Islet of Langerhans (tissue), 1 donor: ENCODE results near the gene PSMG2.

ENCODE experiments used
- FAIRE-seq: peaks from one replicate; lab custom pipeline; 2011; peaks lifted over from hg19 to GRCh38; lab: Jason Lieb, UNC

The PSMG2 gene

GRCh38 chr18:12766986-12767433 is 64.2 kb downstream of the PSMG2 start:
- FAIRE-seq, result no peak

- FAIRE-seq, result no peak
Observed at GRCh38 chr18:12767580-12768155, 64.8 kb downstream of the PSMG2 start.

GRCh38 chr18:12768625-12769024 is 65.8 kb downstream of the PSMG2 start:
- no peak for FAIRE-seq

- FAIRE-seq, result no peak
Observed at GRCh38 chr18:12769136-12769535, 66.3 kb downstream of the PSMG2 start.

GRCh38 chr18:12769644-12770440 is 67.0 kb downstream of the PSMG2 start:
- FAIRE-seq, result no peak

- FAIRE-seq, result no peak
Observed at GRCh38 chr18:12770469-12771219, 67.8 kb downstream of the PSMG2 start.

GRCh38 chr18:12772111-12772510 is 69.3 kb downstream of the PSMG2 start:
- FAIRE-seq, result no peak

- FAIRE-seq, result no peak
Observed at GRCh38 chr18:12773369-12773768, 70.5 kb downstream of the PSMG2 start.

- no peak for FAIRE-seq
Observed at GRCh38 chr18:12774982-12775381, 72.1 kb downstream of the PSMG2 start.
